Measurements from ENCODE around the gene SPSB2.

DNA sequence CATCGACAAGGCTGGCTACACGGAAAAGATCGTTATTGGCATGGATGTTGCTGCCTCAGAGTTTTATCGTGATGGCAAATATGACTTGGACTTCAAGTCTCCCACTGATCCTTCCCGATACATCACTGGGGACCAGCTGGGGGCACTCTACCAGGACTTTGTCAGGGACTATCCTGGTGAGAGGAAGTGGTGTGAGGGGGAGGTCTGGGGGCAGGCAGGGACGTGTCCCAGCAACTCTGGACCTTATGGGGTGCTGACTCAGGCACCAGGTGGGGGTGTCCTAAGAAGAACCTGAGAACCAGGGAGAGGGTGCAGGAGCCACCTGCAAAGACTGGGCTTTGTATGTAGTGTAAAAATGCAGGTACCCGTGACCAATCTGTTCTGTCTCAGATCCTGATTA, 46.5 kb upstream of the SPSB2 start:
- TF ChIP-seq, protein P1, sequence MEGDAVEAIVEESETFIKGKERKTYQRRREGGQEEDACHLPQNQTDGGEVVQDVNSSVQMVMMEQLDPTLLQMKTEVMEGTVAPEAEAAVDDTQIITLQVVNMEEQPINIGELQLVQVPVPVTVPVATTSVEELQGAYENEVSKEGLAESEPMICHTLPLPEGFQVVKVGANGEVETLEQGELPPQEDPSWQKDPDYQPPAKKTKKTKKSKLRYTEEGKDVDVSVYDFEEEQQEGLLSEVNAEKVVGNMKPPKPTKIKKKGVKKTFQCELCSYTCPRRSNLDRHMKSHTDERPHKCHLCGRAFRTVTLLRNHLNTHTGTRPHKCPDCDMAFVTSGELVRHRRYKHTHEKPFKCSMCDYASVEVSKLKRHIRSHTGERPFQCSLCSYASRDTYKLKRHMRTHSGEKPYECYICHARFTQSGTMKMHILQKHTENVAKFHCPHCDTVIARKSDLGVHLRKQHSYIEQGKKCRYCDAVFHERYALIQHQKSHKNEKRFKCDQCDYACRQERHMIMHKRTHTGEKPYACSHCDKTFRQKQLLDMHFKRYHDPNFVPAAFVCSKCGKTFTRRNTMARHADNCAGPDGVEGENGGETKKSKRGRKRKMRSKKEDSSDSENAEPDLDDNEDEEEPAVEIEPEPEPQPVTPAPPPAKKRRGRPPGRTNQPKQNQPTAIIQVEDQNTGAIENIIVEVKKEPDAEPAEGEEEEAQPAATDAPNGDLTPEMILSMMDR (IDR thresholded peaks at IDR 0.05) = no peak
- no peak for TF ChIP-seq POLR2A (IDR thresholded peaks at IDR 0.05)

Measured in adrenal gland (tissue), 5 donors.